CD14-positive monocyte (primary cell): ENCODE results near the gene TOM1L2. TPM values are rescaled to one million over a fixed set of nuclear protein-coding genes. Genes with fewer than 3 reads are reported as not detected.

Experiments
- DNase-seq, 3 donors: peaks; one replicate each; pipeline ENCODE4 v3.0.0-alpha.2; 2011 to 2022
- H2AFZ ChIP-seq: 2 replicates; pipeline ENCODE4 v1.6.0; 2012; ENCODE audit warnings: mild to moderate bottlenecking, low read depth, low read length, inconsistent platforms; ENCODE audit not compliant: insufficient read depth, poor library complexity, severe bottlenecking
- H3K27ac ChIP-seq, 2 donors: 1 replicate in 1 of 2; 2 replicates in 1 of 2; pipeline ENCODE4 v1.5.1; 2012 to 2013; ENCODE audit warnings: low read length in 2 of 2, control low read depth in 1 of 2, inconsistent platforms in 1 of 2, low read depth in 1 of 2, mild to moderate bottlenecking in 1 of 2
- H3K27me3 ChIP-seq, 2 donors: one replicate each; pipeline versions ENCODE4 v1.6.0 to v1.6.1; 2011 to 2013; ENCODE audit warnings: low read length in 2 of 2; ENCODE audit not compliant: control insufficient read depth in 2 of 2, insufficient read depth in 2 of 2
- H3K36me3 ChIP-seq, 2 donors: replicated peaks in 1 of 2; 1 replicate in 1 of 2; 2 replicates in 1 of 2; pipeline versions ENCODE4 v1.5.1 to v1.6.1; 2012 to 2013; ENCODE audit warnings: low read length in 2 of 2, control low read depth in 1 of 2, inconsistent platforms in 1 of 2, mild to moderate bottlenecking in 1 of 2; ENCODE audit not compliant: insufficient read depth in 2 of 2, control insufficient read depth in 1 of 2
- H3K4me1 ChIP-seq, 2 donors: 1 replicate in 1 of 2; 2 replicates in 1 of 2; pipeline versions ENCODE4 v1.5.1 to v1.6.1; 2012 to 2013; ENCODE audit warnings: low read length in 2 of 2, control low read depth in 1 of 2, inconsistent platforms in 1 of 2, mild to moderate bottlenecking in 1 of 2, moderate library complexity in 1 of 2; ENCODE audit not compliant: insufficient read depth in 2 of 2, control insufficient read depth in 1 of 2
- H3K4me2 ChIP-seq: replicated peaks from 2 replicates; pipeline ENCODE3; 2012; ENCODE audit warnings: low read length, moderate library complexity, mild to moderate bottlenecking; ENCODE audit not compliant: poor library complexity, severe bottlenecking; ENCODE audit errors: extremely low read depth
- H3K4me3 ChIP-seq, 3 experiments: fragments of 200-600 bp in 1 of 3; sonication (generic) in 1 of 3; replicated peaks in 1 of 3; 1 replicate in 2 of 3; 2 replicates in 1 of 3; pipeline ENCODE4 v1.5.1; 2011 to 2013; ENCODE audit warnings: low read length in 3 of 3, mild to moderate bottlenecking in 3 of 3, control low read depth in 2 of 3, low read depth in 2 of 3, inconsistent platforms in 1 of 3, moderate library complexity in 1 of 3
- H3K79me2 ChIP-seq: 2 replicates; pipeline ENCODE4 v1.6.0; 2012; ENCODE audit warnings: mild to moderate bottlenecking, control low read depth, inconsistent platforms, low read length, moderate library complexity; ENCODE audit not compliant: insufficient read depth
- H3K9ac ChIP-seq: 2 replicates; pipeline ENCODE4 v1.6.0; 2017; ENCODE audit warnings: low read length, mild to moderate bottlenecking; ENCODE audit not compliant: insufficient read depth, poor library complexity, severe bottlenecking
- H3K9me3 ChIP-seq, 2 donors: replicated peaks in 1 of 2; 1 replicate in 1 of 2; 2 replicates in 1 of 2; pipeline versions ENCODE4 v1.5.1 to v1.6.1; 2012 to 2013; ENCODE audit warnings: low read length in 2 of 2, control low read depth in 1 of 2; ENCODE audit not compliant: control insufficient read depth in 1 of 2, insufficient read depth in 1 of 2
- H4K20me1 ChIP-seq: 2 replicates; pipeline ENCODE4 v1.6.0; 2012; ENCODE audit warnings: mild to moderate bottlenecking, low read length, control low read depth, moderate library complexity; ENCODE audit not compliant: insufficient read depth
- H3K27ac Mint-ChIP-seq, 7 donors: one replicate each; pipeline ENCODE4 v1.8.0; 2020; ENCODE audit warnings: mild to moderate bottlenecking in 7 of 7, mixed read lengths in 7 of 7, moderate library complexity in 6 of 7, inconsistent platforms in 2 of 7
- H3K27me3 Mint-ChIP-seq, 3 donors: one replicate each; pipeline ENCODE4 v1.8.0; 2021 to 2022; ENCODE audit warnings: low read depth in 3 of 3, mild to moderate bottlenecking in 3 of 3, mixed read lengths in 3 of 3, moderate library complexity in 3 of 3, inconsistent platforms in 1 of 3
- H3K36me3 Mint-ChIP-seq, 2 donors: one replicate each; pipeline ENCODE4 v1.8.0; 2020; ENCODE audit warnings: mixed read lengths in 2 of 2, inconsistent platforms in 1 of 2, mild to moderate bottlenecking in 1 of 2
- H3K4me1 Mint-ChIP-seq: one replicate; pipeline ENCODE4 v1.8.0; 2020; ENCODE audit warnings: mild to moderate bottlenecking, mixed read lengths
- H3K4me3 Mint-ChIP-seq, 2 donors: one replicate each; pipeline ENCODE4 v1.8.0; 2020; ENCODE audit warnings: mild to moderate bottlenecking in 2 of 2, mixed read lengths in 2 of 2, moderate library complexity in 1 of 2
- H3K9me3 Mint-ChIP-seq, 7 donors: one replicate each; pipeline ENCODE4 v1.8.0; 2020 to 2022; ENCODE audit warnings: mixed read lengths in 7 of 7, mild to moderate bottlenecking in 6 of 7, moderate library complexity in 6 of 7, inconsistent platforms in 2 of 7
- CTCF ChIP-seq: fragments of 200-600 bp; IDR thresholded peaks from one replicate; pipeline ENCODE4 v1.8.0; 2022; ENCODE audit warnings: antibody characterized with exemption, mild to moderate bottlenecking
- whole genome bisulfite sequencing: methylation state at CpG from one replicate; pipeline ENCODE4 v1.1.5; 2013; ENCODE audit warnings: missing lambda C conversion rate; ENCODE audit not compliant: insufficient coverage; 5-methylcytosine and 5-hydroxymethylcytosine counted together
- intact Hi-C, 2 donors: fragments of 100-400 bp; cut with micrococcal nuclease; formaldehyde crosslinking; loops; one replicate each; pipeline versions ENCODE4 v1.15.0 to v1.15.1; 2023
- polyA plus RNA-seq, 3 donors: library from polyadenylated mRNA; depleted of rRNA in 1 of 3; unstranded in 2 of 3; stranded (reverse) in 1 of 3; fragments of 300-500 nt in 2 of 3; fragments of >200 nt in 1 of 3; fragmentation: Illumina TruSeq in 2 of 3; gene quantifications; 1 replicate in 2 of 3; 2 replicates in 1 of 3; pipeline ENCODE4 v1.2.3, GENCODE V29; 2012 to 2021

Gene TOM1L2
- polyA plus RNA-seq, 3 donors = 1.7 to 28.2 (median 2.8) TPM

GRCh38 chr17:17906418-17907215 lies 65.6 kb downstream of the TOM1L2 start:
- Mint-ChIP-seq H3K27me3 (peaks cover 0 to 1% (median 0%) of the 10 kb centered on the region in 3 donors), H3K9me3 (no peaks in the 10 kb centered on the region)
- no peak overlapping the region for H3K4me2 ChIP-seq

GRCh38 chr17:17905036-17905320 lies 67.2 kb downstream of the TOM1L2 start:
- Histone ChIP-seq H3K4me1 (peaks cover 11 to 17% of the 10 kb centered on the region in 2 donors), H3K9ac (no peak overlapping the region), H3K4me2 (no peak overlapping the region), H2AFZ (no peak overlapping the region), H3K27me3 (no peaks in the 10 kb centered on the region), H3K79me2 (no peaks in the 10 kb centered on the region), H3K36me3 (peaks cover 10 to 31% of the 10 kb centered on the region in 2 donors), H3K4me3 (no peak overlapping the region), H3K9me3 (no peaks in the 10 kb centered on the region), H4K20me1 (no peaks in the 10 kb centered on the region), H3K27ac (no peak overlapping the region)
- no peak for TF ChIP-seq CTCF
- WGBS = 92% methylated on average over 3 of the region's 5 CpGs
- Mint-ChIP-seq H3K9me3 (no peaks in the 10 kb centered on the region), H3K36me3 (peaks cover 30 to 36% of the 10 kb centered on the region in 2 donors), H3K4me3 (no peak overlapping the region), H3K4me1 (peaks cover 21% of the 10 kb centered on the region), H3K27ac (no peak overlapping the region), H3K27me3 (peaks cover 0 to 1% (median 0%) of the 10 kb centered on the region in 3 donors)
- intact Hi-C loops = no loop called here
- no peak for DNase-seq

More at GRCh38 chr17:17906418-17907215, 65.6 kb downstream of the TOM1L2 start:
- no peaks in the 10 kb centered on the region for H3K9me3 ChIP-seq
- H3K4me3 Mint-ChIP-seq = no peak overlapping the region
- H3K4me1 ChIP-seq = peaks cover 0 to under 1% of the 10 kb centered on the region in 2 donors
- peaks cover 5% of the 10 kb centered on the region for H3K4me1 Mint-ChIP-seq
- H3K4me3 ChIP-seq = no peak overlapping the region
- intact Hi-C loops = no loop called here
- peaks cover 10 to 31% of the 10 kb centered on the region in 2 donors for H3K36me3 ChIP-seq
- no peaks in the 10 kb centered on the region for H4K20me1 ChIP-seq
- H3K27ac ChIP-seq = no peak overlapping the region
- no peaks in the 10 kb centered on the region for H3K79me2 ChIP-seq
- 93% methylated on average over 4 of the region's 10 CpGs for WGBS
- DNase-seq = no peak
- no peak for TF ChIP-seq CTCF
- peaks cover 29 to 33% of the 10 kb centered on the region in 2 donors for H3K36me3 Mint-ChIP-seq
- H3K27me3 ChIP-seq = no peaks in the 10 kb centered on the region
- peak overlapping the region in 2 of 7 donors; percentile 39 to 75 for H3K27ac Mint-ChIP-seq
- H2AFZ ChIP-seq = no peak overlapping the region
- H3K9ac ChIP-seq = no peak overlapping the region
